Tongue (tissue), 2 donors: ENCODE measurements around the gene STK36. TPM values are rescaled to one million over a fixed set of nuclear protein-coding genes. Genes with fewer than 3 reads are reported as not detected.
A peak's percentile ranks its signal among the peaks of the same experiment; 100 is the strongest.

Experiments
- DNase-seq: peaks from one replicate; pipeline ENCODE4 v3.0.0-alpha.2; 2015
- total RNA-seq: library from RNA; depleted of rRNA; stranded (reverse); fragments of >200 nt; gene quantifications from one replicate; pipeline ENCODE4 v1.2.3, GENCODE V29; 2014

STK36 gene
- total RNA-seq, 1 donor from 2014 or later, result 20.6 TPM

DNA sequence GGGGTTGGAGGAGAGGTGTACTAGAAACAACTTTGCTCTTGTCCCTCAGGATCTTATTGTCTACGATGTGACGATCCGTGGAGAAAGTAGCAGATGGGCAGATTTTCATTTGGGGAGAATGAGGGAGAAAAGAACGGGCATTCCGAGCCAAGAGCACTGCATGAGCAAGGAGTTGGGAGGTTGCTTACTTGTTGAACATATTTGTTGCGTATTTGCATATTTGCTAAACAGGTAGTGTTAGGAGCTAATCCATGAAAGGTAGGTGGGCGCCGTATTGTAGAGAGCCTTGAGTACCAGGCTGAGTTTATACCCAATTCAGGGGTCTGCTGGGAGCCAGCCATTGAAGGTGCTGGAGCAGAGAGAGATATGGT lies 11.9 kb upstream of the STK36 start:
- no peak for DNase-seq

DNA sequence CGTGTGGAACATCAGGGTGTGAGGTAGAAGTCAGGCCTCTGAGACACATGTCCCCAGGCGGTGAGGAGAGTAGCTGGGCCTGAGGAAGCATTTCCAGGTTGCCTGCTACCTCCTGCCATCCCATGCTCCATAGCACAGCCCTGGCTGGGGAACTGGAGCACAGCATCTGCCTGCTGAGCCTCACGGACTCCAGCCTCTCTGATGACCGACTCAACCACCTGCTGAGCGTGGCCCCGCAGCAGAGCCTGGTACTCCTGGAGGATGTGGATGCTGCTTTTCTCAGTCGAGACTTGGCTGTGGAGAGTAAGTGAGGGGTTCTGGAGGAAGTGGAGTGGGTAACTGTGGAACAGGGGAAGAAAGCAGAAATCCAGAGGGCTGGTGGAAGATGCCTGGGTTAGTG lies 9.5 kb upstream of the STK36 start:
- DNase-seq, result no peak

DNA sequence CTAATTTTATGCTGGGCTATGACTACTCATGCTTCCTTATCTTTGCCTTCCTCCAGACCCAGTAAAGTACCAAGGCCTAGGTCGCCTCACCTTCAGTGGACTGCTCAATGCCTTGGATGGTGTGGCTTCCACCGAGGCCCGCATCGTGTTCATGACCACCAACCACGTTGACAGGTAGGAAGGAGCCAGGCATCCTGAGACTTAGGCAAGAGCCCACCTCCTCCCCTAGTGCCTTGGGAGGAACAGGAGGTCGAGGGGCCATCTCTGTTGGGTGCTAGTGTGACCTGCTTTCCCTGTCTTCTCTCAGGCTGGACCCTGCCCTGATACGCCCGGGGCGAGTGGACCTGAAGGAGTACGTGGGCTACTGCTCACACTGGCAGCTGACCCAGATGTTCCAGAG lies 9.1 kb upstream of the STK36 start:
- DNase-seq, result no peak

DNA sequence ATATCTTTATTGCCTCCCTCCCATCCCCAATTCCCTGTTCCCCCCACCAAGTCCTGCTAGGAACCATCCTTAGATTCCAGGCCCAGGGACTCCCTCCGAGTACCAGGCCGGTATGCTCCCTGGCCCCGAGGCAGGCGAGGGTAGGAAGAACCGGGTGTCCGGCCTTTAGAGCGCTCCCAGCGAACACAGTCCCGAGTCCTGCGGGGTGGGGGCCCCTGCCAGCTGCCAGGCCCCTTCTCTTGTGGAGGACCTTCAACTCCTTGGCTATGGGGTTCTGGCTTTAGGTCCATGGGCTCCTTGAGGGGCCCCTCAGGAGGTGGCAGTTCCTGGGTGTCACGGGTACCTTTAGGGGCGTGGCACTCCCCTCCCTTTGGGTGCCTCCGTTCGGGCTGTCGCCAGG lies 8.0 kb upstream of the STK36 start:
- no peak for DNase-seq

DNA sequence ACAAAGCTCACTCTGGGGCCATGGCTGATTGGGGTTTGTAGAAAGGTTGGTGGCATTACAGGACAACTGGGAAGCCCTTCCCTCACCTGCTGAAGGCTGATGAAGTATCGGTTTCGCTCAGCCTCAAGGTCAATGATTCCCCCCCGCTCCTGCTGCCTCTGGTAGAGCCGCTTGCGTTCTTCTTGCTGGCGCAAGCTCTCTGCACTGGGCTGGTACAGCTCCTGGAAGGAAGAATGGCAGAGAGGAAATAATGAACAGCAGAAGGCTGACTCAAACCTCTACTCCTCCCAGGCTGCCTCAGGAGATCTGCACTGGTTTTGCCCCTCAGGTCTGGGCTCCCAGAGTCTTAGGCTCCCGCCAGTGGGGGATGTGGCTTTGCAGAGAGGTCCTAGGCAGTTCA lies 7.2 kb upstream of the STK36 start:
- DNase-seq, result no peak

DNA sequence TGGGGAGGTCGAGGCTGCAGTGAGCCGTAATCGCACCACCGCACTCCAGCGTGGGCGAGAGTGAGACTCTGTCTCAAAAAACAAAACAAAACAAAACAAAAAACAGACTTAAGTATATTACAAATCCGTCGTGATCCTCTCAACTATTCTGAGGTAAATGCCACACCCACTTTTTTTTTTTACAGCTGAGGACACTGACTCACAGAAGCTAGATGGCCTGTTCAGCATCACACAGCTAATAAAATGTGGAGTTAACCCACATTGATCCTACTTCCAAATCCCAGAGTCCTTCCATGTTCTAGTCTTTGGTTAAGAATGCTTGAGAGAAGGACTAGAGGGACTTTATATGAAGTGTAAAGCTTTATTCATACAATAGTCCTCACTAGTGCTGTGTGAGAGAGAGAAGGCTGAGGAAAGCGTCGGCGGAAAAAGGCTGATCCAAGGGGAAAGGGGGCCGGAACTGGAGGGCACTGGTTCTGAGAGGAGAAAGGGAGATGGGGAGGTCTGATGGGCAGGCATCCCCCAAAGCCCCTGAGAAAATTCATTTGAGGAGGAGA lies 711 bp upstream of the STK36 start:
- DNase-seq, result peak; percentile 35

DNA sequence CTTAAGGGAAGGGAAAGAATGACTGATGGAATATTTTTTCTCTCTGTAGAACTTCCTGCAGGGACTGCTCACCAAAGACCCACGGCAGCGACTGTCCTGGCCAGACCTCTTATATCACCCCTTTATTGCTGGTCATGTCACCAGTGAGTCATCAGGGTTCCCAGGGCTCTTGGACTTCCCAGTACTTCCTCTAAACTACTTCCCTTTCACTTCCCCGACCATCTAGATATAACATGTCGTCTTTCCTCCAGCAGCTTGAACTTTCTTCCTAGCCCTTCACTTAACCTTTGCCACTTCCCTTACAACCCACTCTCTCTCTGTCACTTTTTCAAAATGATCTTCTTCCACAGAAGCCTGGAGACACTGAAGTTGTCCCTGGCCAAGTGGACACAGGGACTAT lies 7.2 kb downstream of the STK36 start:
- DNase-seq, result no peak

DNA sequence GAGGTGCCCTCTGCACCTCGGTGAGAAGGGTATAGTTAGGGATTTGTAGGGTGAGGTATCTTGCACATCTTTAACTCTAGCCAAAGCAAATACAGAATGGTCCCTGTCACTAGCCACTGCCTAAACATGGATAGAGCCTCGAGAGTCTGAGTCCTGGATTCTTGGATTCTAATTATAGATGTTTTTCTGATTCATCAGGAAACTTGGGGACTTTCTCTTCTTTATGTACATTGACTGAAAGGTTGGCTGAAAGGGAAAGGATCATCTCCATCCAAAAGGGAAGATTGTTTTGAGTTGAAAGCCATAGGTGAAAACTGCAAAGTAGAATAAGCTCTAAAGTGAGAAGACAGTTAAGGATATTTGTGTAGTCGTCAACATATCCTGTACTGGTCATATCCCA lies 8.2 kb downstream of the STK36 start:
- no peak for DNase-seq

DNA sequence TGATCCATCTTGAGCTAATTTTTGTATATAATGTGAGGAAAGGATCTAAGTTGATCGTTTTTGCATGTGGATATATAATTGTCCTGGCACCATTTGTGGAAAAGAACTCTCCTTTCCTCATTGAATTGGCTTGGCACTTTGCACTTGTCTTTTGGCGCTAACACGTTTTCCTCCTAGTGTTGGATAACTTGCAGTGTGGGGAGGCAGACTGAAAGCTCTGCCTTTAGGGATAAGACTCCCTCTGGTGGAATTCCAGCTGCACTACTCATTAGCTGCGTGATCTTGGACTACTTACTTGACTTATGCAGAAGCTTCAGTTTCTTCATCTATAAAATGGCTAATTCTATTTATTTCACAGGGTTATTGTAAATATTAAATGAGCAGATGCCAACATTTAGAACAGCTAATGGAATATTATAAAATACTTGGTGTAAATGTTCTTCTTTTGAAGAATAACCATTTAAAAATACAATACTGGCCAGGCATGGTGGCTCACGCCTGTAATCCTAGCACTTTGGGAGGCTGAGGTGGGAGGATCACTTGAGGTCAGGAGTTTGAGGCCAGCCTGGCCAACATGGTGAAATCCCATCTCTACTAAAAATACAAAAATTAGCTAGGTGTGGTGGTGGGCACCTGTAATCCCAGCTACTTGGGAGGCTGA lies 15.6 kb downstream of the STK36 start:
- DNase-seq, result peak; percentile 85

DNA sequence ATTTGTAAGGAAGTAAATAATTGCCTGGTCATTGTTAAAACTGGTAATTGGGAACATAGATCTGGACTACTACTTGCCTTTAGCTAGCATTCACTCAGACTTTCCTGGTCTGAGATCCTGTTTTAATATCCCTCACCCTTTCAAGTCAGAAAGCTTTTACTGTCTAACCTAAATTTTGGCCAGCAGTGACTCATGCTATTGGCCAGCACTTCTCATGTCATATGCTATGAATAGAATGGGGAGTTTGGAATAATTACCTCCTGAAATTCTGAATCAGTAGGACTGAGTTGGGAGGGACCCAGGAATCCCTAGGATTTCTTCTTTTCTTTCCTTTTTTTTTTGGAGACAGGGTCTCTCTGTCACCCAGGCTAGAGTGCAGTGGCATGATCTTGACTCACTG lies 19.3 kb downstream of the STK36 start:
- DNase-seq, result no peak

DNA sequence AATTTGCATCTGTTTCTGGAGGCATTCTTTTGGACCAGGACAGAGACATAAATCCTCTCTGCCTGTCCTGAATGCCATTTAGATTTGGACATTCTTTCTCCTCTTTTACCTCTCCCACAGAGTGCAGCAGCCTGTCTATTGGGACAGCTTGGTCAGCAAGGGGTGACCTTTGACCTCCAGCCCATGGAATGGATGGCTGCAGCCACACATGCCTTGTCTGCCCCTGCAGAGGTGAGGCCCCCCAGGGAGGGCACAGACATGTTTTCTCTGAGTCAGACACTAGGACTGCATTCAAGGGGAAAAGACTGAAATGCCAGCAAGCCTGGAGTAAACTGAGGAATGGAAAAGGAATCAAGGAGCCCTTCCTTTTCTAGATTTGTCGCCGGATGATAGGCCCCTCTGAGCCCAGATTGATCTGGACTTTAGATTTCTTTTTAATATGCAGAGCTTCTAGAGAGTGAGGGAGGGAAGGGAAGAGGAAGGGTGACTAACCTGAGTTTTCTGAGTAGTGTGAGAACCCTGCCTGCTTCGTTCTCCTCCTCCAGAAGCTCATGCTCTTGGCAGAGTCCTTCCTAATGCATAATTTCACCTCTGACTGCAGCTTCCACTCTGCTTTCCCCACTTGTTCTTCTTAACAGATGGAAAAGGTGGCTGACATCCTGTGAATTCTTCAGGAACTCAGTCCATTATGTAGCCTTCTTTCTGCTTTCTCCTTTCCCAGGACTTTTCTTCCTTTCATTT lies 22.7 kb downstream of the STK36 start:
- DNase-seq, result no peak

DNA sequence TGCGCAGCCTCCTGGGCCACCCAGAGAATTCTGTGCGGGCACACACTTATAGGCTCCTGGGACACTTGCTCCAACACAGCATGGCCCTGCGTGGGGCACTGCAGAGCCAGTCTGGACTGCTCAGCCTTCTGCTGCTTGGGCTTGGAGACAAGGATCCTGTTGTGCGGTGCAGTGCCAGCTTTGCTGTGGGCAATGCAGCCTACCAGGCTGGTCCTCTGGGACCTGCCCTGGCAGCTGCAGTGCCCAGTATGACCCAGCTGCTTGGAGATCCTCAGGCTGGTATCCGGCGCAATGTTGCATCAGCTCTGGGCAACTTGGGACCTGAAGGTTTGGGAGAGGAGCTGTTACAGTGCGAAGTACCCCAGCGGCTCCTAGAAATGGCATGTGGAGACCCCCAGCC lies 27.0 kb downstream of the STK36 start:
- no peak for DNase-seq

DNA sequence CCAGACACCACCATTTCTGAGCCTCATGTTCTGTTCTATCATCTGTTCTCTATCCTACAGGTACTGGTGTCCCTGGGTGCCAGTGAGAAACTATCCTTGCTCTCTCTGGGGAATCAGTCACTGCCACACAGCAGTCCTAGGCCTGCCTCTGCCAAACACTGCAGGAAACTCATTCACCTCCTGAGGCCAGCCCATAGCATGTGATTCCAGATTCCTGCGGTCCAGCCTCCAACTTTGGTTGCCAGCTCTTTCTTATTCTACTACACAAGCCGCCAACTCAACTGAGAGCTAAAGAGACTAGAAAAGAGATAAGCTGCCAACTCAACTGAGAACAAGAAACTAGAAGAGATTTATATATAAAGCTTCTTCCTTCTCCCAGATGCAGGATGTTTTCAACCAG lies 29.9 kb downstream of the STK36 start:
- DNase-seq, result no peak

DNA sequence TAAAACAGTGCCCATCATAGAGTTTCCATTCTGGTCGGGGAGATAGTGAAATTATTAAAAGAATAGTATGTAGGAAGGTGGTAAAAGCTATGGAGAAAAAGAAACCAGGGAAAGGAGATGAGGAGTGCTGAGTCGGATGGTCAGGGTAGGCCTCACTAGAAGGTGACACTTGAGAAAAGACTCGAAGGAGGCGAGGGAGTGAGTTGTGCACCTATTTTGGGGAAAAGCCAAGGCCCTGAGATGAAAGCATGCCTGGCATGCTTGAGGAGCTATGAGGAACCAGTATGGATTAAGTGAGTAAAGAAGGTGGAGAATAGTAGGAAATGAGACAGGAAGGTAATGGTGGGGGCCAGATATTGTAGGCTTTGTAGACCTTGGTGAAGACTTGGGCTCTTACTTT lies 31.5 kb downstream of the STK36 start:
- no peak for DNase-seq

DNA sequence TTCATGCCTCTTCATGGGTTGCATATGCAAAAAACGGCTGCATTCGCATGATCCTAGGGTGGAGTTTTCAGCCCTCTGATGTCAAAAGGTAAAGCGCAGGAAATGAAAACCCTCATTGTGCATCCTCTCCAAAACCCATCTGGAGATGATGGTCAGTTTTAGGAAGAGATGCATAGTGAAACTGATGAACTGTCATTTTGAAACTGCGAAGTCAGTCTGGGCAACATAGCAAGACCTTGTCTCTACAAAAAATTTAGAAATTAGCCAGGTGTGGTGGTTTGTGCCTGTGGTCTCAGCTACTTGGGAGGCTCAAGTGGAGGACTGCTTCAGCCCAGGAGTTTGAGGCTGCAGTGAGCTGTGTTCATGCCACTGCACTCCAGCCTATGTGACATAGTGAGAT lies 36.2 kb downstream of the STK36 start:
- DNase-seq, result no peak

DNA sequence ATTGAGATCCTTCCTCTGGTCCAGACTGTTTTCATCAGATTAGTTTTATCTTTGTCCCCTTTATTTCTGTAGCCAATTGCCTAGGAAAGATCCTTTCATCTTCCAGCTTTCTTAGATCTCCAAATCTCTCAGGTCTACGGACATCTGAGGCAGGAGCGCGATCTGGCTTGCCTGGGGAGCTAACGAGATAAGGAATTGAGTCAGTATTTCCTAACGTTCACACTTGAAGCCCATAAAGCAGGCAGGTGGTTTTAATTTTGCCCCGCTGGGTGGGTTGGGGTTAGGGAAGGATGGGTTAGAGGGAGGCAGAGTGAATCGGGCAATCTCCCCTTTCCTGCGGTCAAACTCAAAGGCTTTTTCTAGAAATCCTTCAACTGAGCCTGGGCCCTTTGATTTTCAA lies 38.0 kb downstream of the STK36 start:
- no peak for DNase-seq

DNA sequence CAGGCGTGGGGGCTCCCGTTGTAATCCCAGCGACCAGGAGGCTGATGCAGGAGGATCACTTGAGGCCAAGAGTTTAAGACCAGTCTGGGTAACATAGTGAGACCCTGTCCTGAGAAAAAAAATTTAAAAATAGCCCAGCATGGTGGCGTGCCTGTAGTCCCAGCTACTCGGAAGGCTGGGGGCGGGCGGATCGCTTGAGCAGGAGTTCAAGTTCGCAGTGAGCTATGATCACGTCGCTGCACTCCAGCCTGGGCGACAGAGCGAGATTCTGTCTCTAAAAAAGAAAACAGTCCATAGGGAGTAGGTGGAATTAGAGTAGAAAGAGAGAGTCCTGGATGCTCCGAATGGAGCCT lies 38.4 kb downstream of the STK36 start:
- no peak for DNase-seq

DNA sequence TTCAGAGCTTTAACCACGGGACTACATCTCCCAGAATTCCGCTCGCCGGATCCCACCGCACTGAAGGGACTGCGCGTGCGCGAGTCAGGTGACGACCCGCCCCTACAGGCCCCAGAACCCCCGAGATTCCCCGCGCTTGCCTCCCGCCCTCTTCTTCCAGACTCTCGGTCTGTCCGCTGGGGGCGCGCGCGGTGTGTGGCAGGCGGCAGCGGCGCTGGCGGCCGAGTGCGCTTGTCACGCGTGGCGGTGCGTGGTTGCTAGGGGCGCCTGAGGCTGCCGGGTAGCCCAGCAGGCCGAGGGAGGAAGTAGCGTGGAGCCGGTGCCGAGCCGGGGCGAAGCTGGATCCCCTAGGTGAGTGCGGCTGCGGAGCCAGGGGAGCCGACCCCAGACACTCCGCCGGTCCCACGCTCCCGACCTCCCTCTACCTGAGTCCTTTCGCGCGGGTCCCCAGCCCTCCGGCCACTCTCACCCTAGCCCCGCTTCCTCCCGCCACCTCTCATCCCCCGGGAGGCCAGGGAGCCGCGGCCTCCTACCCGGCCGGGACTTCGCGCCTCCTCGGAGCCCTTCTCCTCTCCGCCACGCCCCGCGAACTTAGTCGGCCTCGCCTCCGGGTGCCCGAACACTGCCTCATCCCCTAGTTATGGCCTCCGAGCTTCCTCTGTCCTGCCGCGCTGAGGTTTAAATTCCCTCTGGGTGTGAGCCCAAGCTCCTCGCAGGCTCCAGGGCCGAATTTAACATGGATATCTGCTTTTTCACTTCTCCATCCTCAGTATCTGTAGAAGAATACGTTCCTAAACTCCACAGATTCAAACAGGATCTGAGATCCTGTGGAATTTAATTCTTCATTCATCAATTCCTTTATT lies 39.0 kb downstream of the STK36 start, which contains the start of gene TTLL4:
TTLL4 (plus strand) TSS at position 149 of the 863 bp plus-strand sequence. CDS start 26,842 bp downstream, outside the sequence.
- DNase-seq, result peak; percentile 99

DNA sequence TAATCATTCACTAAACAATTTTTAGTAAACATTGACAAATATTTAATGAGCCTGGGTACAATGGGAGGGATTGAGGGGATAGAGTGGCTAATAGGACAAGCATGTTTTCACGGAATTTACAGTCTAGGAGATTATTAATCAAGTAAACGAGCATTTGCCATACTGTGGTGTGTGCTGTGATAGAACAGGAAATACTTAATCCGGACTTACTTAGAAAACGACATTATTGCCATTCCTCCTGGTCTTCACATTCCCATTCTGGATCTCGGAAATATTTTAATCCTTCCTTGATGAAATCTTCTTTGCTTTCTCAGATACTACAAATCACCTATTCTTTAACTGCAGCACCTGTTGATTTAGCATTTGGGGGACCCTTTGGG lies 39.7 kb downstream of the STK36 start:
- DNase-seq, result peak; percentile 36

DNA sequence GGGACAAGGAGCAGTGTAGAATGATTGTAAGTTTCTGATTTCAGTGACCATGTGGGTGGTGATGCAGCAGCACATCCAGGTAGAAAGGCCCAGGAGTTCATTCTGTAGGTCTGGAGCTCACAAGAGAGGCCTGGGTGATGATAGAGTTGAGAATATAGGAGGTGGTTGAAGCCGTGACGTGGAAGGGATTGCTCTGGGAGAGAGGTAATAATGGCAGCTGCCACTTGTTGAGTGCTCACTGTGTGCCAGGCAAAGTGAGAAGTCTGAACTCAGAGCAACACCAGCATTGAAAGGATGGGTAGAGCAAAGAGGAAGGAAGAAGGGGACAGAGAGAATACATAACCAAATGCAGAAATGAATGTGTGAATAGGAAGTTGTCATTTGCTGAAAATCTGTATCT lies 42.0 kb downstream of the STK36 start:
- no peak for DNase-seq

DNA sequence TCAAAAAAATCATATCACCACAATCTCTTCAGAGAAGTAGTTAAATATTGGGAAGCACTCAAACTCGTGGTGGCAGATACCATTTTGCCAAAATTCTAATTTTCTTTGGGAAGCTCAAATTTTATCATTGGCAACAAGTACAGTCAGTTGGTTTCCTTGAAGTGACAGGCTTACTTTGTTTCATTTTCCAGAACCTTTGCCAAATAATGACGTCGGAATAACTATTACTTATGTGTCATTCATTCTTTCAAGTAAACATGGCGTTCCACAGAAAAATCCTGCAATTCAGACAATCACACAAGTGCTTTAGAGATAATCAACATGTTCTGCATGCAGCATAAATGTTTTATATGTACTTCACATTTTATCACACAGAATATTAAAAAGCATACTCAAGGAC lies 44.2 kb downstream of the STK36 start:
- peak; percentile 15 for DNase-seq

DNA sequence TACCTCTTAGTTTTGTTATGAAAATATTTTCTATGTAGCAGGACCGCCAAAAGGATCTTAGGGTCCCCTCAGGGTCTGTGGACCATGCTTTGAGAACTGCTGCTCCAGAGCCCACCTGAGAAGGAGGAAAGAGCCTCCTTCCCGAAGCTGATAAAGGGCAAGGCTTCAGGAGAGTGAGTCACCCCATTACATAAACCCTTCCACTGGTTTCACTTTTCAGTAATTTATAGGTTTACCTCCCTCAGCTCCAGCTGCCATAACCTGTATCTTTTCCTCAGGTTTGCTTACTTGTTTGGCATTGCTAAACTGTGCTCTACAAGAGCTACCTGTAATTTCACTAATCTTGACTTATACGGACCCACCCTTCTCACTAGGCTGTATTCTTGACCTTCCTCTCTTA lies 45.4 kb downstream of the STK36 start:
- no peak for DNase-seq

DNA sequence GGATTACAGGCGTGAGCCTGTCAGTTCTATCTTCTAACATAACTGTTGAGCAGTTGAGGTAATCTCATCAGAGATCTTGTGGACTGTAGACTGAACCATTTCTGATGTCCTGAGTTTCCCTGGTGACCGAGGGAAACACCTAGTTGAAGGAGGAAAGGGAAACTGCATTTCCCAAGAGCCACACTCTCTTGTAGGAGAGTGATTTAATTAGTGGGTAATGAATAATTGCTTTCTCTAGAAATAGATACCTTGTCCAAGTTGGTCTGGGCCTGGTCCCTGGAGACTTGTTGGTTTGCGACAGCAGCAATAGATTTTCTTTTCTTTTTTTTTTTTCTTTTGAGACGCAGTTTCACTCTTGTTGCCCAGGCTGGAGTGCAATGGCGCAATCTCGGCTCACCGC lies 46.2 kb downstream of the STK36 start:
- no peak for DNase-seq
